Smooth muscle cell (in vitro differentiated cells): ENCODE data around the gene CTDP1. TPM values are rescaled to one million over a fixed set of nuclear protein-coding genes. Genes with fewer than 3 reads are reported as not detected.
"Not testable (repeated sequence)": the region's sequence is repeated elsewhere in the genome, so short reads cannot be mapped to it uniquely, and the experiment has no call there.

Source experiments
- DNase-seq: peaks from one replicate; lab custom pipeline; 2025; ENCODE audit not compliant: unreplicated experiment; lab: John Stamatoyannopoulos, UW
- H2AFZ ChIP-seq: fragments of 200-600 bp; sonication (generic); 2 replicates; pipeline ENCODE4 v1.6.0; 2016; ENCODE audit warnings: antibody characterized with exemption, low read depth, mild to moderate bottlenecking
- H3F3A ChIP-seq: fragments of 200-600 bp; sonication (generic); 2 replicates; pipeline ENCODE4 v1.6.0; 2017; ENCODE audit warnings: antibody characterized with exemption, low read depth
- H3K27ac ChIP-seq: fragments of 200-600 bp; sonication (generic); 2 replicates; pipeline ENCODE4 v1.5.1; 2016; ENCODE audit warnings: low read depth, mild to moderate bottlenecking
- H3K27me3 ChIP-seq: fragments of 200-600 bp; sonication (generic); 2 replicates; pipeline ENCODE4 v1.6.1; 2016; ENCODE audit warnings: low read depth, mild to moderate bottlenecking
- H3K36me3 ChIP-seq: fragments of 200-600 bp; sonication (generic); 2 replicates; pipeline ENCODE4 v1.5.1; 2016; ENCODE audit warnings: low read depth
- H3K4me1 ChIP-seq: fragments of 200-600 bp; sonication (generic); 2 replicates; pipeline ENCODE4 v1.5.1; 2016; ENCODE audit warnings: low read depth
- H3K4me2 ChIP-seq: fragments of 200-600 bp; sonication (generic); 2 replicates; pipeline ENCODE4 v1.6.0; 2016; ENCODE audit warnings: mild to moderate bottlenecking
- H3K4me3 ChIP-seq: fragments of 200-600 bp; sonication (generic); 2 replicates; pipeline ENCODE4 v1.5.1; 2016; ENCODE audit warnings: mild to moderate bottlenecking
- H3K79me2 ChIP-seq: fragments of 200-600 bp; sonication (generic); 2 replicates; pipeline ENCODE4 v1.6.0; 2016; ENCODE audit warnings: low read depth, mild to moderate bottlenecking
- H3K9ac ChIP-seq: fragments of 200-600 bp; sonication (generic); 2 replicates; pipeline ENCODE4 v1.6.0; 2016; ENCODE audit warnings: low read depth
- H3K9me3 ChIP-seq: fragments of 200-600 bp; sonication (generic); replicated peaks from 2 replicates; pipeline ENCODE4 v1.5.1; 2016; ENCODE audit warnings: low read depth
- H4K20me1 ChIP-seq: fragments of 200-600 bp; sonication (generic); 2 replicates; pipeline ENCODE4 v1.6.0; 2016; ENCODE audit warnings: low read depth
- WGBS: methylation state at CpG from one replicate; pipeline ENCODE4 v1.1.7; 2016; ENCODE audit warnings: low lambda C conversion rate; 5-methylcytosine and 5-hydroxymethylcytosine counted together
- polyA plus RNA-seq: library from polyadenylated mRNA; unstranded; fragments of >200 nt; fragmentation: Nextera tagmentation; extraction: Ambion mirVana; gene quantifications from 2 replicates; pipeline ENCODE4 v1.2.1, GENCODE V29; 2016
- total RNA-seq: library from RNA; depleted of rRNA; stranded (reverse); fragments of >200 nt; gene quantifications from 2 replicates; pipeline ENCODE4 v1.2.3, GENCODE V29; 2014
- TF ChIP-seq, protein P1 (sequence below): fragments of 200-600 bp; sonication (generic); IDR thresholded peaks from 2 replicates; pipeline ENCODE4 v1.5.1; 2017; ENCODE audit warnings: borderline replicate concordance, mild to moderate bottlenecking, antibody characterized with exemption; ENCODE audit not compliant: insufficient read depth, poor library complexity, severe bottlenecking

The CTDP1 gene
- total and polyA plus RNA-seq, 2 experiments from 2014 or later: 14.1 to 18.4 TPM

DNA sequence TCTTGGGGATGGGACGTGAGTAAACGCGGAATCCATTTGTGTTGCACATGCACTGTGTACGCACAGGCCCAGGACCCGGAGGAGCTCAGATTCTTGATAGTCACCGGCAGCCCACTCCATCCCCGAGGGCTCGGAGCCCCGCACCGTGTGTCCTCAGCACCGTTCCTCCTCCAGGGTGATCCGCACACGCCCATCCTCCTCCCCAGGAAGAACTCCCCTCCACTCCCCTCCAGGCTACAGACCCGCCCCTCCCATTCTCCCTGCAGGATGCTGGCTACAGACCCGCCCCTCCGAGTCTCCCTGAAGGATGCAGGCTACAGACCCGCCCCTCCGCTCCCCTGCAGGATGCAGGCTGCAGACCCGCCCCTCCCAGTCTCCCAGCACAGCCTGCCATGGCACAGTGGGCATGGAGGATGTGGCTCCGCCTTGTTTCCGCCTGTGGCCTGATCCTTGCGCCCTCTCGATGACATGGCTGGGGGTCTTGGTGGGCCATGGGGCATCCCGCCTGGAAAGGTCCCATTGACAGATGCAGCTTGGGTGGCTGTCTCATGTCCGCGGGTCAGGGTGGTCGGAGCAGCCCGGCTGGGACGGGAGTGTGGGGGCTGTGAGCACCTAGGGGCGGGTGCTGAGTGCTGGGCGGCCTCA is 14.1 kb downstream of the CTDP1 start:
- no peak for DNase-seq
- Histone ChIP-seq H4K20me1 (peaks cover 74% of the 10 kb centered on the region), H3K9me3 (no peaks in the 10 kb centered on the region), H3K27ac (no peak overlapping the region), H3K9ac (no peak overlapping the region), H3K4me1 (no peaks in the 10 kb centered on the region), H3K4me2 (no peak overlapping the region), H3K27me3 (no peaks in the 10 kb centered on the region), H2AFZ (no peak overlapping the region), H3F3A (no peaks in the 10 kb centered on the region), H3K4me3 (no peak overlapping the region), H3K36me3 (no peaks in the 10 kb centered on the region), H3K79me2 (peaks cover 35% of the 10 kb centered on the region)
- TF ChIP-seq, protein P1, sequence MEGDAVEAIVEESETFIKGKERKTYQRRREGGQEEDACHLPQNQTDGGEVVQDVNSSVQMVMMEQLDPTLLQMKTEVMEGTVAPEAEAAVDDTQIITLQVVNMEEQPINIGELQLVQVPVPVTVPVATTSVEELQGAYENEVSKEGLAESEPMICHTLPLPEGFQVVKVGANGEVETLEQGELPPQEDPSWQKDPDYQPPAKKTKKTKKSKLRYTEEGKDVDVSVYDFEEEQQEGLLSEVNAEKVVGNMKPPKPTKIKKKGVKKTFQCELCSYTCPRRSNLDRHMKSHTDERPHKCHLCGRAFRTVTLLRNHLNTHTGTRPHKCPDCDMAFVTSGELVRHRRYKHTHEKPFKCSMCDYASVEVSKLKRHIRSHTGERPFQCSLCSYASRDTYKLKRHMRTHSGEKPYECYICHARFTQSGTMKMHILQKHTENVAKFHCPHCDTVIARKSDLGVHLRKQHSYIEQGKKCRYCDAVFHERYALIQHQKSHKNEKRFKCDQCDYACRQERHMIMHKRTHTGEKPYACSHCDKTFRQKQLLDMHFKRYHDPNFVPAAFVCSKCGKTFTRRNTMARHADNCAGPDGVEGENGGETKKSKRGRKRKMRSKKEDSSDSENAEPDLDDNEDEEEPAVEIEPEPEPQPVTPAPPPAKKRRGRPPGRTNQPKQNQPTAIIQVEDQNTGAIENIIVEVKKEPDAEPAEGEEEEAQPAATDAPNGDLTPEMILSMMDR: no peak
- 87% methylated on average over 25 of the region's 31 CpGs for WGBS

DNA sequence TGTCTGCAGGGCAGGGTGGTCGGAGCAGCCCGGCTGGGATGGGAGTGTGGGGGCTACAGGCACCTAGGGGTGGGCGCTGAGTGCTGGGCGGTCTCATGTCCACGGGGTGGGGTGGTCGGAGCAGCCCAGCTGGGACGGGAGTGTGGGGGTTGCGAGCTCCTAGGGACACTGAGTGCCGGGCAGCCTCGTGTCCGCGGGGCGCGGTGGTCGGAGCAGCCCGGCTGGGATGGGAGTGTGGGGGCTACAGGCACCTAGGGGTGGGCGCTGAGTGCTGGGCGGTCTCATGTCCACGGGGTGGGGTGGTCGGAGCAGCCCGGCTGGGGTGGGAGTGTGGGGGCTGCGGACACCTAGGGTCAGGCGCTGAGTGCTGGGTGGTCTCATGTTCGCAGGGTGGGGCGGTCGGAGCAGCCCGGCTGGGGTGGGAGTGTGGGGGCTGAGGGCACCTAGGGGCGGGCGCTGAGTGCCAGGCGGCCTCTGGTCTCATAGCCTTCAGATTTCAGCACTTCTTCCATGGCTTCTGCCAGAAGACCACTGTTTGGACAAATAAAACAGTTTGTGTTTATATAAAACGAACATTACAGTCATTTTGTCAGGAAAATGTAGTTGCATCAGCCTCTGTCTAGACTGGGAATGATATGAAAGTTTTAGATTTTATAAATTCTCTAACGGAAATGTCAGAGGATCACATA is 14.7 kb downstream of the CTDP1 start:
- not testable (repeated sequence) for H3K9me3 ChIP-seq, H3K4me3 ChIP-seq, H3K27me3 ChIP-seq, H3K4me1 ChIP-seq, H3K27ac ChIP-seq, H3K4me2 ChIP-seq, H3K9ac ChIP-seq, H2AFZ ChIP-seq, H3K36me3 ChIP-seq, DNase-seq, H3F3A ChIP-seq
- 74% methylated on average over 6 of the region's 32 CpGs for WGBS
- Histone ChIP-seq H3K79me2 (peaks cover 28% of the 10 kb centered on the region), H4K20me1 (peaks cover 70% of the 10 kb centered on the region)

DNA sequence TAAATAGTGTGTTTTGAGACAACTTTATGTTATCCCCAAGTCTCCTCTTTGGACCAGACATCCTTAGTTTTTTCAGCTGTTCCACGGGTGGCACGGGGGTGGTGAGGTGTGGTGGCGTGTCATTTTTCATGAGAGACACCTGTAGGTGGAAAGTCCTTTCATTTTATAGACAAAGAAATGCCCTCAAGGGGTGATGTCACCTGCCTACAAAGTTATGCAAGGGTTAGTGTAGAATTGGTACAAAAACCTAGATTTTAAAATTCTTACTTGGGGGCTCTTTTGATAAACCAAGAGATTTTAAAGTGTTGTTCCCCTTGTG is 15.3 kb downstream of the CTDP1 start:
- peaks cover 70% of the 10 kb centered on the region for H4K20me1 ChIP-seq
- TF ChIP-seq, protein P1: no peak
- H3K4me2 ChIP-seq: no peak overlapping the region
- no peaks in the 10 kb centered on the region for H3K27me3 ChIP-seq
- H3K27ac ChIP-seq: no peak overlapping the region
- H3K79me2 ChIP-seq: peaks cover 23% of the 10 kb centered on the region
- no peaks in the 10 kb centered on the region for H3K4me1 ChIP-seq
- no peak for DNase-seq
- 94% methylated on average over 3 of the region's 3 CpGs for WGBS
- no peak overlapping the region for H3K9ac ChIP-seq
- H2AFZ ChIP-seq: no peak overlapping the region
- H3K4me3 ChIP-seq: no peak overlapping the region
- no peaks in the 10 kb centered on the region for H3F3A ChIP-seq
- H3K36me3 ChIP-seq: no peaks in the 10 kb centered on the region
- H3K9me3 ChIP-seq: no peaks in the 10 kb centered on the region

DNA sequence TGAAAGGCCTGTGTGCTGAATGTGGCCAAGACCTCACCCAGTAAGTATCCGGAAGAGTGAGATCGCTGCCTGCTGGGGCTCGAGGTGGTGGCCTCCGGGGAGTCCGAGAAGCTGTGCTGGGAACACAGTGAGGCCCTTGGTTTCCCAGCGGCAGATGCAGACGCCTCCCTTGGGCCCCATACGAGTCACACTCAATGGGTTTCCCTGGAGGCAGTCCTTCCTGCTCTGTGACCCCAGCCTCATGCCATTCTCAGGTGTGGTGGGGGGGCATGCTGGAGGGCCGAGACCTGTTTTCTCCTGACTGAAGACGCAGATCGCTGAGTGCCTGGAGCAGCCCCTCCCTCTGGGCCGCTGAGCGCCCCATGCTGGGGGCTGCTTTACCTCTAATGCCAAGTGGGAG is 15.7 kb downstream of the CTDP1 start:
- DNase-seq: no peak
- no peaks in the 10 kb centered on the region for H3K4me1 ChIP-seq
- no peaks in the 10 kb centered on the region for H3F3A ChIP-seq
- H3K27me3 ChIP-seq: no peaks in the 10 kb centered on the region
- H3K4me3 ChIP-seq: no peak overlapping the region
- peaks cover under 1% of the 10 kb centered on the region for H3K36me3 ChIP-seq
- H3K79me2 ChIP-seq: peaks cover 19% of the 10 kb centered on the region
- TF ChIP-seq, protein P1: no peak
- H2AFZ ChIP-seq: no peak overlapping the region
- H3K9ac ChIP-seq: no peak overlapping the region
- H4K20me1 ChIP-seq: peaks cover 70% of the 10 kb centered on the region
- WGBS: 69% methylated on average over 13 of the region's 13 CpGs
- H3K27ac ChIP-seq: no peak overlapping the region
- H3K9me3 ChIP-seq: no peaks in the 10 kb centered on the region
- no peak overlapping the region for H3K4me2 ChIP-seq
